ENCODE measurements around the gene DEFB131A.
"Not testable (repeated sequence)": the region's sequence is repeated elsewhere in the genome, so short reads cannot be mapped to it uniquely, and the experiment has no call there.

Gene DEFB131A

DNA sequence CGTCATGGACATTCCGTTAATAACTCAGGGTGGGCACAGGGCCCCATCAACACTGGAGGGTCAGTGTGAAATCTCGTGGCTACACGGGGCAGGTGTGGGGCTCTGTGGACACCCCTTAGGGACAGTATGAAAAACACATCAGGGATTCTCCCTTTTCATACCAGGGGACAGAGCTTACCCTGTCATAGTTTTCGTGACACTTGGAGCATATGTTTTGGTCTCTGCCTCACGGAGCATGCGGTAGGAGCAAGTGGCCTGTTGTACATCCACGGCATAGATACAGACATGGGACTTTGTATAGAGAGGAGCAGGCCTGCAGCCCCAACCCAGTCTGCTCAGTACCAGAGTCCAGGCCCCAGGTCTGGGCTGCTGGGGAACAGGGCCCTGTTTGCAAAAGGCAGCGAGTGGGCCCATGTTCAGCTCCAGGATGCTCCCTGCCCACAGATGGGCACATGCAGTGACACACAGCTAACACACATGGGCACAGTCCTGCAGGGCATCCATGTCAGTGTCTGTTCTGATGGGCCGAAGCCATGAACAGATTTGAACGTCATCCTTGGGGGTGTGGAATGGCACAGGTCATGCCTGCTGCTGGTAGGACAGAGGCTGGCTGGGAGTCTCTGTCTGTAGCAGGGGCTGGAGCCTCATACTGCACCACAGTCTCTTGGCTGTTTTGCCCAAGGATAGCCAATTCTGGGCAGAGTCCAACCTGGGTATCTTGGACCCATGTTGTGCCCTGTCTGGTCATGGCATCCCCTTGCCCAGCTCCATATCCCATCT is 50.2 kb downstream of the DEFB131A start:
- not testable (repeated sequence) for DNase-seq (ENCODE audit: low spot score)

DNA sequence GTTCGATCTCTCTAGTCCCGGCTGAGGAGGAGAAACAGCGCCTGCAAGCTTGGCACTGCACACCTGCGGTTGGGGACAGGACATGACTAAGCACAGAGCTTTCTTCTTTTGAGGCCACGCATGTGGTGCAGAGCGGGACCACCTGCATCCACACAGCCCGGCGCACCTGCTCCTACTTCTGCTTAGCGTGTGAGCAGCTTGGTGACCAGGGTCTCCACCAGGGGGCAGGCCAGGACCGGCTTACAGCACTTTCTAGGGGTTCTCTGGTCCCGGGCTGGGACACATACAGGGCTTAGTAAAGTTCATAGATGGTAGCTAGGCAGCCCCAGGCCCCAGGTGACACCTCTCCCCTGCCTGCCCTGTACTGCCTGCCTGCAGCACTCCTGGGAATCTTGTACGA is 51.2 kb downstream of the DEFB131A start:
- DNase-seq (ENCODE audit: low spot score), result peak; percentile 37

- DNase-seq (ENCODE audit: low spot score), result not testable (repeated sequence)
Observed at GRCh38 chr4:9497575-9498467, 53.6 kb downstream of the DEFB131A start.

GRCh38 chr4:9498468-9499040 is 54.3 kb downstream of the DEFB131A start:
- DNase-seq (ENCODE audit: low spot score), result not testable (repeated sequence)

DNA sequence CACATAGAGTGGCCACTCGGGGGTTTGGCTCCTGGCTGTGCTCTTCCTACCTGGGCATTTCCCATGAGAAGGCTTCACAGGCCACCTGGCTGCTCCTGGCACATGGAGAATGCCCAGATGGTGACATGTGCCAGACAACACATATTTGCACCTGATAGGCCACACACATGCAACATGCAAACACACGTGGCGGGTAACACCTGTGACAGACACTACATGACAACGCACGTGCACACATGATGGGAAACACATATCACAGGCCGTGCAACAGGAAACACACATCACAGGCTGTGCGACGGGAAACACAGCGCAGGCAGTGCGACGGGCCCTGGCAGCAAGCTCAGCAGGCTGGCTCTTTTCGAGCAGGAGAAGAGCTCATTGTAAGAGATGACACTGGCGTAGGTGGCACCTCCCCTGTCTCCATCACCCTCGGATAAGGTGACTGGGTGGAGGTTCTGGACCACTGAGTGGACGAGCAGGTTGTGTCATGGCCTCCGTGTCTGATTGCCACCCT is 55.8 kb downstream of the DEFB131A start:
- DNase-seq (ENCODE audit: low spot score), result not testable (repeated sequence)

All from CD4-positive, alpha-beta T cell treated with Interleukin-15 for 4 hours (primary cell).